ENCODE measurements around the gene MEF2A.

MEF2A gene

DNA sequence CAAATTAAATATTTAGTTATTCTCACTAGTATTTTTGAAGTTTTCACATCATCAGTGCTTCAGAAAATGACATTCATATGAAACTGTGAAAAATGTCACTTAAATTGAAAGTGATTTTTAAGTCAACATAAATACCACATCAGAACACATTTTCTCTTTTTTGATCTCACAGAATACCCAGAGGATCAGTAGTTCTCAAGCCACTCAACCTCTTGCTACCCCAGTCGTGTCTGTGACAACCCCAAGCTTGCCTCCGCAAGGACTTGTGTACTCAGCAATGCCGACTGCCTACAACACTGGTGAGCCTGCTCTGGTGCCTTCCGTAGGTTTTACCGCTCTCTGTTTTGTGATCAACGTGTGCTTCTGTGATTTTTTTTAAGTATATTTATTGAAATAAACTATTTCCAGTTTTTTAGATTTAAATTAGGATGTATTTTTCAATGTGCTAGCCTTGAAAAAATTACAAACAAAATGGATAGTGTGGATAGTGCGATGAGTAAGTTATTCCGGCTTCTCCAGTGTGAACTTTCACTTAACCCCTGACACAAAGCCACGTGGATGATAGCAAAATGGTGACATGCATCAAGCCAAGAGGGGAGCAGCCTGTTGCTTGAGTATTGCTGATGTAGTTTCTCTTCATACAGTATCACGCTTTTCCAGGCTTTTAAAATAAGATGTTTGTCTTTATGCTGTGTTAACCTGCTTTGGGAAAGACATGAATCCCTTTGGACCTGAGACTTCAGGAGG, 140.9 kb downstream of the MEF2A start:
- no peak for DNase-seq (ENCODE audit: low spot score)

DNA sequence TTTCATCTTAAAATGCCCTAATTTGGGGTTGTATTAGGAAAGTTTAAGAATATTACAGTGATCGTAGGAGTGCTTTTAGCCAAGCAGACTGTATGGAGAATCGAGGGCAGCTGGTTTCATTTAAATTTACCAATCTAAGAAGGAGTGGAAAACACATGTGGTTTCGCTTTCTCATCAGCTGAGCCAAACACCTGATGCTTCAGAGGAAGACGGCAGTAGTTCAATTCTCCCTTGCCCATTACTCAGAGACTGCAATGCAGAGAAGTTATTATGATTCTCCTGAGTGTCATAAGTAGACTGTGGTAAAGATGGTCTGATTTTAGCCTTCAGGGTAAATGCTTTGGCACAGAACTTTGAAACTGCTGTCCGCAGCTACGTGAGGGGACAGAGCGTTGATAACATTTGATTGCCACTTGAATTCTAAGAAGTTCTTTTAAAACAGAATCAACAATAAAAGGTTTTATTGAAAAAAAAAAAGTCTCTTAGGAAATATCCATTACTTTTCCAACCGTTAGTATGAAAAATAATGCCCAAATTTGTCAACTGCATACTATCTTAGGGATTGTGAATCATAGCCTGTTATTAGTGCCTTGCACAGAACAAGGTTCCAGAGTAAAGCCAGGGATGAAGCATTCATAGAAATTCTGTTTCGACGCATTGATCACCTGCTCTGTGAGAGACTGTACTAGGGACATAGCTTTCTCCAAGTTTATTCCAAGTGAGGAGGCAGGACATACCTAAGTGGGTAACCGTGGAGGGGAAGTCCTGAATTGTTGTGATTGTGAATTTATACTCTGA, 141.9 kb downstream of the MEF2A start:
- DNase-seq (ENCODE audit: low spot score), result no peak

DNA sequence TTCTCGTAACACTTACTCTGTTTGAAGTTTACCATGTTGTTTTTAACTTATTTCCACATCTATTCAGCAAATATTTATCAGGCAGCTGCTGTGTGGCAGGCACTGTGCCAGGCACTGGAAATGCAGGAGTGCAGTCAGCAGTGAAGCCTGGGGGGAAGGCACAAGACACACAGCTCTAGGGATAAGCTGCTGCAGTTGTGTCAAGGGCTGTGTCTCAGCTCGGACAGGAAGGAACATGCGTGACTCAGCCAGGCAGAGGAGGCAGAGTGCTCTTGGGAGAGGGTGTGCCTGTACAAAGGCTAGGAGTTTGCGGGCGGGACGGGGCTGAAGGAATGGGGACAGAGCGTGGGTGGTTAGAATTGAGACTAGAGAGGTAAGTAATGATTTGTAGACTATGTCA, 142.8 kb downstream of the MEF2A start:
- peak; percentile 58 for DNase-seq (ENCODE audit: low spot score)

DNA sequence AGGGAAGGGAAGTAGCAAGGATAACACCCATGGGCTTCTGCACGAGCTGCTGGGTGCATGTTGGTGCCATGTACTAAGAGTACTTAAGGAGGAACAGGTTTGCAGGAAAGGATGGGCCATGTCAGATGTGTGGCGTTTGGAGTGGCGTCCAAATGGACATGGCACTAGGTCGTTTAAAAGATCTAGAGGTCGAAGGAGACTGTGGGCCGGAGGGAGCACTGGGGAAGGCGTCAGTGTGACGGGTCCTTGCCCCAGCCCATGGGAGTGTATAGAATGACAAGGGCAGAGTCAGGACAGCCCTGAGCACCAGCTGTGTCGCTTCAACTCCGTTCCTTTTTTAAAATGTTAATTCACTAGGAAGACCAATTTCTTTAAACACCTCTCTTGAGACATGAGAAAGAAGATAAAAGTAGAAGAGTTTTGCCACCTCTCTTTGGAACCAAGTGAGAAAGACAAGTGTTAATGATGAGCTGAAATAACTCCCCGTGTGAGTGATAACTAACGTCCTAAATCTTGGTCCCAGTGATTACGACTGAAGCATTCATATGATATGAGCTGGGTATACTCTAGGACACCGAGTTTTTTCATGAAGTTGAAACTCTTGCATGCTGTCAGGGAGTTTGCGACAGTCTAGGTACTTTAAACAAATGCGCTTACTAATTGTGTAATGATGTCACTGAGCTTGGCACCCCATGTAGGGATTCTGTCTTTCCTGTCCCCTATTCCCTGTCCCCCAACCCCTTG, 143.6 kb downstream of the MEF2A start:
- no peak for DNase-seq (ENCODE audit: low spot score)

DNA sequence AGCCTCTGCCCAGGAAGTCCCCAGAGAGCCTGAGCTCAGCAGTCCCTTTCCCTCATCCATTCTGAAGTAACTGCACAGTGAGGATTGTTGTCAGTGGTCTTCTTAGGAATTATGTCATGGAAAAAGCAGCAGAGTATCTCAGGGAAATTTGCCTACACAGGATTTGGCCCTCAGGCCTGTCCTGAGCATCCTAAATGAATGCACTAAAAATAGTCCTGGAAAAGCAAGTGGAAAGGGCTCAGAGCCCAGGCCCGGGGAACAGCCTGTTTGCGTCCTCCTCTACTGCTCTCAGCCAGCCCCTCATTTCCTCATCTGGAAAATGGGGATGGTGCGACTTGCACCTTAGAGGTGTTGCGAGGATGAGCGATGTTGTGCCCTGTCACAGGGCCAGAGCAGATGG, 145.8 kb downstream of the MEF2A start:
- no peak for DNase-seq (ENCODE audit: low spot score)

DNA sequence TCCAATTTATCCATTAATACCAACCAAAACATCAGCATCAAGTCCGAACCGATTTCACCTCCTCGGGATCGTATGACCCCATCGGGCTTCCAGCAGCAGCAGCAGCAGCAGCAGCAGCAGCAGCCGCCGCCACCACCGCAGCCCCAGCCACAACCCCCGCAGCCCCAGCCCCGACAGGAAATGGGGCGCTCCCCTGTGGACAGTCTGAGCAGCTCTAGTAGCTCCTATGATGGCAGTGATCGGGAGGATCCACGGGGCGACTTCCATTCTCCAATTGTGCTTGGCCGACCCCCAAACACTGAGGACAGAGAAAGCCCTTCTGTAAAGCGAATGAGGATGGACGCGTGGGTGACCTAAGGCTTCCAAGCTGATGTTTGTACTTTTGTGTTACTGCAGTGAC, 146.6 kb downstream of the MEF2A start:
- DNase-seq (ENCODE audit: low spot score), result no peak

DNA sequence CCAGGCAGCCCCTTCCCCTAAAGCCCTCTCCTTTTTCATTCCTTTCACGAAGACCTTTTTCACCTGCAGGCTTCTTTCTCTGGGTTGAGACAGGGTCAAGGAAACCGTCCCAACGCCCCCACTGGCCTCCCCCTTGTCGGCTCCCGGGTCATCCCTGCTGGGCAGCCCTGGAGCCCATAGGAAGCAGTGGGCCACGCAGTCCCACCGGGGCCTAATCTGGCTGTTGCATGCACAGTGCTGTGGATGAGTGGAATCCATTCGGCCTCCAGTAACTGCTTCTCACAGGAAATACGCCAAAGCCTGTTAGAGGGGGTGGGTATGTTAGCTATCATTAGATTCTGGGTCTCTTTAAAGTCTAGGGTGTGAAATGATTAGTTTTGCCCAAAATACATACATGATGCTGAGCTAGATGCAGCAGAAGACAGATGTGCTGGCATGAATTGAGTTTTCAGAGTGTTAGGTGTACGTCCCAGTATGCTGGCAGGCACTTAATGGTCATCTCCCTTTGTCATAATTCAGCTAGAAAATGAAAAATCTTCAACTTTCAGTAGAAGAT, 150.8 kb downstream of the MEF2A start:
- DNase-seq (ENCODE audit: low spot score), result no peak

DNA sequence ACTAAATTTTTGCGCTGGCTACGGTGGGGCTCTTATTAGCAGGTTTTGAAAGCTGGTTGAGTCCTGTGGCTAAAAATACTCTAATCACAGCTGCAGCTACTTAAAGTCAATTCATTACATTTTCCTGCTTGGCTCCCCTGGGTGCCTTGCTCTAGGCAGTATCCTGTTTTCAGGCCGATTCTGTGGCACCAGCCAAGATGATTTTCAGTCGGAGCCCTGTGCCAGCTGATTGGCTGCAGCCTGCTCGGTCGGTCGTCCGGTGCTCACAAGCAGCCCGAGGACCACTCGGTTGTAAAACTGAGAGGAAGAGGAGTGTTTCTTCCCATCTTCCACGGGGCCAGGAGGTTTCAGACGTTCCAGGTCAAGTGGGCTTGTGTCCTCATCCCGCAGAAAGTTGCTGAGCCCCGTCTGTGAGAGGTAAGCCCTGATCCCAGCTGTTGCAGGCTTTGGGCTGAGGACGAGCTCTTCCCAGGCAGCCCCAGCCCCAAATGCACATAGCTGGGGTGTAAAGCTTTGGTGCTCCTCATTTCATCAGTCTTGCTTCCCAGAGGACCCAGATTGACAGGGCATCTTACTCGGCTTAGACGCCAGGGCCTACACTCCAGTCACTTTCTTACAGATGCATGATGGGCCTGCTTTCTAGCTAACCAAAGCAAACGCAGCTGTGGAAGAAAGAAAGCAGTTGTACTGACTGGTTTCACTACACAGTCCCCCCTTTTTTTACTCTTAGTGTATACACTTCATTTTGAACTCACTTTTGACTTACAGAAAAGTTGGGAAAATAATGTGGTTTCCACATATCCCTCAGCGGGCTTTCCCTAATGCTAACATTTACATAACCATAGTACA, 151.6 kb downstream of the MEF2A start:
- DNase-seq (ENCODE audit: low spot score), result no peak

GRCh38 chr15:99718421-99718820, 152.6 kb downstream of the MEF2A start:
- DNase-seq (ENCODE audit: low spot score), result no peak

DNA sequence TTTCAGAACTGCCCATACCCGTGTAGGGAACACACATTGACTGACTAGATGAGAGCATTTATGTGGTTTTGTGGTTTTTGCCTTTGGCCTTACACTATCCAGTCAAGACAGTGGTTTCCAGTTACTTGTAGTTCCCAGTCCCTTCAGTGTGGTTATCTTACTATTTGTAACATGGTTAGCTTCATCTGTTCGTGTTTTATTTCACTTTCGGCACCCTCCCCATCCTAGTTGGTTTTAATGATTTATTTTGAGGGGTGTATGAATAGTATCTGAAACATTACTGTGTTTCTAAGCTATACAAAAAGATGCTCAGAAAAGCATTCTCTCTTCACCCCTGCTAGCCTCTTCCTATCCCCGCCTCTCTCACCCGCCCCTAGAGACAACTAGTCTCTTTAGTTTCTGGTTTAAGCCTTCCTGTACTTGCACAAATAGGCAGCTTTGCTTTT, 153.3 kb downstream of the MEF2A start:
- no peak for DNase-seq (ENCODE audit: low spot score)

DNA sequence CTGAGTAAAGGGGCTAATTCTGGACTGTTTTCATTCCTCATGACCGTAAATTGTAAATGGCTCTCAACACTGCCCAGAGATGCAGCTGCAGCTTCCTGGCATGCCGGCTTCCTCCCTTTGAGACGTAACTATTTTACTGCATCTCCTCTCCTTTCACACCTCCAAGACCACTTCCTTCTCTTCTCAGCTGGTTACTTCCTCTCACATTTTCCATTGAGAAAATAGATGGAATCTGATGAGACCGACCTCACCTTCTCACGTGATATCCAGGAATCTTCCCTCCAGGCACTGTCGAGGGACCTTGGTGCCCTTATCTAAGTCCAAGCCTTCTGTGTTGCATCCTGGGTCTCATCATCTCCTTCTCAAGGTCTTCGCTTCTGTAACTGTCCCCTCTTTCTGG, 154.7 kb downstream of the MEF2A start:
- DNase-seq (ENCODE audit: low spot score), result no peak

GRCh38 chr15:99721104-99721778, 155.5 kb downstream of the MEF2A start:
- no peak for DNase-seq (ENCODE audit: low spot score)

GRCh38 chr15:99721896-99722295, 156.1 kb downstream of the MEF2A start:
- DNase-seq (ENCODE audit: low spot score), result no peak

- no peak for DNase-seq (ENCODE audit: low spot score)
Observed at GRCh38 chr15:99722406-99722805, 156.6 kb downstream of the MEF2A start.

- no peak for DNase-seq (ENCODE audit: low spot score)
Observed at GRCh38 chr15:99726333-99726732, 160.5 kb downstream of the MEF2A start.

DNA sequence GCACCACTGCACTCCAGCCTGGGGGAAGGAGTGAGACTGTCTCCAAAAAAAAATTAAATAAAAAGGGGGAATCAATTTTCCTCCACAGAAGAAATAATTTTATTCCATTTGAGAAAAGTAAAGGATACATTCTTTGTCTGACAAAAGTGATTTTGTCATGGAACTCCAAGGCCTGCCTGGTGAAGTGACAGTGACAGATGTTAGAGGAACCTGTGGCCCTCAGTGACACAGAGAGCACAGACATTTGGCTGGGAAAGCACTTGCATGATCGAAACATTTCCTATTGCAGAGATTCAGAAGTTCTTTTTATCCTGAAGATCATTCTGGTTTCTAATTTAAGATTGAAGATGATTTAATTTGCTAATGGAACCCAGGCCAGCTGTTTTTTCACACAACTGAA, 161.5 kb downstream of the MEF2A start:
- DNase-seq (ENCODE audit: low spot score), result no peak

DNA sequence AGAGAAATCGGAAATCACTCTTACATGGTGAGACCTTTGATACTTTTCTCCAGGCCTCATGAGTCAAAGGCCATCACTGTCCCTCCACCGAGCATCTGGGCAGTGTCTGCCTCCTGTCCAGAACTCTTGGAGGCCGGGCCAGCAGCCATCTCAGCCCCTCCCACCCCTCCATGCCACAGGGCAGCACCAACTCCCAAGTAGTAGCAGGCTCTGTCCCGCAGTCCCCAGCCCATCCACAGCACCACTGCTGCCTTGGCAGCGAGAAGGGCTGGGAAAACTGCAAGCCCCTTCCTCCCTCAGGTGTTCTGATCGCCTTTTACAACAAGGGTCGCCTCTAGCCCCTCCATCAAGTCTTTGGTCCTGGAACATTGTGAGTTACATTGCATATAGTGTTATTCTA, 161.9 kb downstream of the MEF2A start:
- no peak for DNase-seq (ENCODE audit: low spot score)

DNA sequence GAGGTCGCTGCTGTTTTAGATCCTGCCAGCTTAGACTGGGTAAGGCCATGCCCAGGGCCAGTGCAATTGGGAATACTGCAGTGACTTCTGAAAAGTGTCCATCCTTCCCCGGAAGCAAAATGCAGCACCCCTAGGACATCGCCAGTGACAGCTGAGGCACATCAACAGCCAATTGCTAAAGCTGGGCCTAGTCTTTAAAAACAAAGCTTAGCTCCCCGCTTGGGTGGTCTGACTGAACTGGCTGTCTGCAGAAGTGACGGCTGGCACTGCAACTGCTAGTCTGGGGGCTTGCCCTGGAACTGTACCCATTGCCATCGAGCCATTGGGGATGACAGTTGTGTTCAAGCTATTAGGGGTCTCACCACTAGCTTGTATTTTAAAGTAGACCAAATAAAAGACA, 163.1 kb downstream of the MEF2A start:
- DNase-seq (ENCODE audit: low spot score), result no peak

DNA sequence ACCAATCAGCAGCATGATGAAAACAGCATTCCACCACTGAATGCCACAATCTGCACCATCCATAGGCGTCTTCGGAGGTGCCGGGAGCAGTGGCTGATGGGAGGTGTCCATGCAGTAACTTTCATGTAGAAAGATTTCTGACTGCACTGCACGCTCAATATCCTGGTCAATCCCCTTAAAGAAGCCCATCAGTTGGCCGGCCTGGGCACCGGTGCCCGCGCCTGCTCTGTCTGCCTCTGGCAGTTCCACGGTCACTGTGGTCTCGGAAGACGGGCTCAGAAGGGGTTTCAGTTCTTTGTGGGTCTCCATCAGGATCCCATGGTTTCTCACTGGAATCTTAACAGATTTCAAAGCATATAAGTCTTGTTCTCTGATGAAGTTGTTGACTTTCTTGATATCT, 163.5 kb downstream of the MEF2A start:
- no peak for DNase-seq (ENCODE audit: low spot score)

DNA sequence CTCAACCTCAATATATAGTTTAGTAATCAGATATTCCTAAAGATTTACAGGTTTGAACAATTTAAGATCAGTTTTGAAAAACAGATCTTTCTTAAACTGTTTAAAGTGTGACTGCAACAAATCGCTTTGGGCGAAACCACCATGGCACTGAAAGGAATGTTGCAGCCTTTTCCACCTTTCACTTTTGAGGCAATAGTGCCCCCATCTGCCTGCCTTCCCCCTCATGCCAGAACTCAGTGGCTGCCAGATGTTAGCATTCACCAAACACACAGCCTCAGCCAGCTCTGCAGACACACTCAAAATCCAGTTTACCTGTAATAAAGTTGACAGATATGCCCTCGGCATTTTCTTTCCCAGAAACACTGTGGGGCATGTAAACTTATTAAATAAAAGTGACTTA, 164.1 kb downstream of the MEF2A start:
- peak; percentile 18 for DNase-seq (ENCODE audit: low spot score)
